ENCODE measurements around the gene USO1.
"Not testable (repeated sequence)": the region's sequence is repeated elsewhere in the genome, so short reads cannot be mapped to it uniquely, and the experiment has no call there.

USO1 gene

DNA sequence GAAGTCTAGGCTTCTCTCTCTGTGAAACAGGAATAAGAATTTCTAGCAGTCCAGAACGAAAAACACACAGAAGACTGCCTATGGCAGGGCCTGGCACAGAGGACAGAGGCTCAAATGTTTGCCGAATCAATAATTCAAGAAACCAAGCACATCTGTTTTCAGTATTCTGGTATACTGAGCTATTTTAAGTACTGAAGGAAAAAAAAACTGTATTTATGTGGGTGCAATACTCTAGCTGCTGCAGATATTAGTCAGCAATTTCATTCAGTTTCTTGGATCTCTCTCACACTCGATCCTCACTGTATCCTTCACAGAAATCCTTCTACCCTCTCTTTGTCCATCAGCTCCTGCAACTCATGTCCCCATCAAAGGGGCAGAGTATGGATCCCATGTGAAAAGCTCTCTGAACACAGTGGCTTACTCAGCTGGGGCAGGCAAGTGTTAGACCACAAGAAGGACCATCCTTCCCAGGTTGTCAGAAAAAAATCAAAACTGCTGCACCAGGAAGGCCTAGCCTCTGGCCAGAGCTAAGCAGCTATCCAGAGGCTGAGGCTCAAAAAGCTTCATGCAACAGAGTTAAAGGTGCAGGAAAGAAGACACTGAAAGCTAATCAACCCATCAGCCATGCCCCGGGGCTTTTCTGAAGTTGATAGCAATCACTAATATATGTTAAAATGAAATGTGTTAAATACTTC lies 9.1 kb upstream of the USO1 start:
- no peak for DNase-seq

DNA sequence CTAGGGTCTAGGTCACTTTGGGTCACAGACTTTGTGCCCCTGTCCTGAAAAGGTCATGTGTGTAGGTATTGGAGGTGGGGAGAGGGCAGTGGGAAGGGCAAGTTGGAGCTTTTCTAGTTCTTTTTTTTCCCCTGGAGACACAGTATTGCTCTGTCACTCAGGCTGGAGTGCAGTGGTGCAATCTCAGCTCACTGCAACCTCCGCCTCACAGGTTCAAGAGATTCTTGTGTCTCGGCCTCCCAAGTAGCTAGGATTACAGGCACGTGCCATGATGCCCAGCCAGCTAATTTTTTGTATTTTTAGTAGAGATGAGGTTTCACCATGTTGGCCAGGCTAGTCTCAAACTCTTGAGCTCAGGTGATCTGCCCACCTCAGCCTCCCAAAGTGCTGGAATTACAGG lies 8.3 kb upstream of the USO1 start:
- not testable (repeated sequence) for DNase-seq

DNA sequence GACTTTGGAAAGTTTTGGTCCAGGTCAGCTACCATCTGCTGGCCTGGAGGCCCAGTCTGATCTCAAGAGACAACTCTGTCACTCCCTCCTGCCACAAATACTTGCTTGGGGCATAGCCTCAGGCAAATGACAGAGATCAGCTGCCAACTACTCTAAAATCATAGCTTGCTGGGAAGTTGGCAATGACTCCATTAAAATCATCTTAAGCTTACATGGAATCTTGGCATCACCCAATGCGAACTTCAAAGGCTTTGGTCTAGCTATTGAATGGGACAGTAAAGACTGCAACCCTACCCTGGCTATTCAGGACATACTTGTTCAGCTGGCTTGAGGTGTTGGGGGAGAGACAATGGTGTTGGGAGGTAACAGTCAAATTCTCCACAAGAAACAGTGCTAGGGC lies 7.0 kb upstream of the USO1 start:
- no peak for DNase-seq

DNA sequence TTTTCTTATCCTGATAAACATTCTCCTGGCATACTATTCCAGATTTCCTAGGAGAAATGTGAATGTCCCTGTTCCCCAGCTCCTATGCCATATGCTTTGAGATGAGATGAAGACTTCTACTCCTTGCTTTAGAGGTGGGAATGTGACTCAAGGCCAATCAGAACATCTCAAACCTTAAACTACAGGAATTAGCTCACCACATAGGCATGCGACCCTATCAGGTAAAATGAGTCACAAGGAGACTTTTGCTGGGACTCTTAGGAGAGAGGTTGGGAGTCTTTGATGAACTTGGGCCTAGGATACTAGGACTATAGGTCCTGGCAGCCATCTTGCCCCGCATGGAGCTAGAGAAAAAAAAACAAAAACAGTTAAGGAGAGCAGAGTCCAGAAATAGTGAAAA lies 5.8 kb upstream of the USO1 start:
- DNase-seq, result no peak

DNA sequence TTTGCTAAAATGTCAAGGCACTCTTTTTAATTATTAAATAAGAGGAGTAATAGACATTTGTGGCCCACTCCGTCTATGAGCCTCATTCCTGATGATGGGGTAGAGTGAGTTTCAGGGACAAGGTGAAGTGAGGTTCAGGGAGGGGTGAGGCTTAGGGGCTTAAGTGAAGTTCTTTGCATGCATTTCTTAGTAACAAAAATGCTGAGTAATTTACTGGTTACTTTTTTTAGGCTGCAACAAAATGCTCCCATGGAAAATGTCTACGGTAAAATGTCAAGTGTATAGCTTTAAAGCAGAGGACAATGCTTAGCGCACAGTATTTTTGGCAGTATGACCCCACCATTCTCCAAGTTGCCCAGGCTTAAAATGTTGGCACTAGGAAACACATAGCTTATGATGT lies 2.0 kb upstream of the USO1 start:
- DNase-seq, result no peak

DNA sequence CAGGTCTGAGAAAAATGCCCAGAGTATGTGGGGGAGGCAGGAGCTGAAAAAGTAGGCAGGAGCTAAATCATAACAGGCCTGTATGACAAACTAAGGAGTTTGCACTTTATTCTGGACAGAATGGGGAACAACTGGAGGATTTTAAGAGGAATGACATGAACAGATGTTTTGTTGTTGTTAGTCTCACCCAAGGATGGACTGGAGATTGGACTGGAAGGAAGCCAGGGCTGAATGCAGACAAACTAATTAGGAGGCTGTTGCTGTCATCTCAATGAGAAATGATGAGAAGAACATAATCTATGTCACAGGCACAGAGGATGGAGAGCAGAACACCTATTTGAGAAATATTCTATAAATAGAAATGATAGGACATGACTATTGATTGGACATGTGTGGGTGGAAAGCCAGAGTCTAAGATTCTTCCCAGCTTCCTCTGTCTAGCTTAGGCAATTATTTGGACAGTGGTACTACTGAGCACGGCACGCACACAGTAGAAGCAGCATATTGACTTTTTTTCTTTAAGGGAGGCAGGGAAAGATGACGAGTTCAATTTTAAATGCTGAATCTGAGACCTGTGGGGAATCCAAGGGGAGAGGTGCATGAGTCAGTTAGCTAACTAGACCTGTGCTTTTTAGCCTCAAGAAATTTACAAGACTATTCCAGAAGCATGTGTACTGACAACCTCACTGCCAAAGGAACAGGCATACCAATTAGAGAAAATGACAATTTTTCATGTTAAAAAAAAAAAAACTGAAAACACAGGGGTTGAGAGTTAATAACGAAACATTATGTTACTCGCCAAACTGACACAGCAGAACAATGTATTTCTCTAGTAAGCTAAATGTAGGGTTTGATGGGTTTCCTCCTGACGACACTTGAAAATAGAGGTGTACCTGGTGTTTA lies 963 bp upstream of the USO1 start:
- DNase-seq, result peak; percentile 24

DNA sequence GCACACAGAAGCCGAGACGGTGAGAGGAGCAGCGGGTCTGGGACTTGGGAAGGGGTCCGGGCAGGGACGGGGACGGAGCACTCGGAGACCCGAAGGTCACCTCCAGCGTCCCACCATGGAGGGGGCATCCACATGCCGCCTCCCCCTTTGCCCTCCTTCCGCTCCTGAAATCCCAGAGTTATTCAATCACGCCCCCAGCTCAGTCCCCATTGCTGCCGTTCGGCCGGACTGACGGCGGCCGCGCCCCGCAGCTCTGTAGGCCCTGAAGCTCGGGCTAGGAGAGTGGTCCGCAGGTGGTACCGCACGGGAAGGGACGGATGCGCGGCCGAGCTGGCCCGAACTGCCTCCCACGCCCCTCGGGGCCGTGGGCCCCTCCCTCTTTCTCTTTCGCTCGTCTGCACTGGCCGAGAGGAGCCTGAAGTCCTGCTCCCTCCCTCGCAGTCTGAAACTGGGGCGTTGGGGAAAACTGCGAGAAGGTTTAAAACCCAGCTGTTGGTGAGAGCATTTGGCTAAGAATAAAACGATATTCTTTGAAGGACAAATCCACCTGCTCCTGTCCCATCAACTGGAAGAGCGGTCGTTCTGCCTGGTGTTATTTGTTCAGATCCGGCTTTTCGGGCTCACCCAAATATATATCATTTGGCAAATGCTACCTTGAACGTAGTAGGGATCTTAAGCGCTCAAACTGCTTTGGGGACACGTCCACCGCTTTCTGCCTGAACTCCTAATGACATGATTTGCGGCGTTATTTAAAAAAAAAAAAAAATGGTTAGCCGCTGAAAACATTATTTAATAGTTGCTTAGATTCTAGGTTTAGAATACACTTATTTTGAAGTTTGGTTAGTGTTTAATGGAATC lies 719 bp downstream of the USO1 start:
- DNase-seq, result peak; percentile 57

DNA sequence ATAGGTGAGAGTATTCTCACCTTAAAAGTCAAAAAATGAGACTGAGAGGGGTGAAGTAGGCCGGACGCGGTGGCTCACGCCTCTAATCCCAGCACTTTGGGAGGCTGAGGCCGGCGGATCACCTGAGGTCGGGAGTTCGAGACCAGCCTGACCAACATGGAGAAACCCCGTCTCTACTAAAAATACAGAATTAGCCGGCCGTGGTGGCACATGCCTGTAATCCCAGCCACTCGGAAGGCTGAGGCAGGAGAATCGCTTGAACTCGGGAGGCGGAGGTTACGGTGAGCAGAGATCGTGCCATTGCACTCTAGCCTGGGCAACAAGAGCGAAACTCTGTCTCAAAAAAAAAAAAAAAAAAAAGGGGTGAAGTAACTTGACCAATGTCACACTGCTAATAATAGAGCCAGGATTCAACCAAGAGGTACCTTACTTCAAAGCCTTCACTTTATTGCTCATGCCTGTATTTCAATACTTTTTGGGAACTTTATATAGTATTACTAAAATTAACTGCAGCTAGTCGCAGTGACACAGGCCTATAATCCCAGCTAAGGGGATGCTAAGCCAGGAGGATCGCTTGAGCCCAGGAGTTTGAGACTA lies 1.7 kb downstream of the USO1 start:
- not testable (repeated sequence) for DNase-seq

DNA sequence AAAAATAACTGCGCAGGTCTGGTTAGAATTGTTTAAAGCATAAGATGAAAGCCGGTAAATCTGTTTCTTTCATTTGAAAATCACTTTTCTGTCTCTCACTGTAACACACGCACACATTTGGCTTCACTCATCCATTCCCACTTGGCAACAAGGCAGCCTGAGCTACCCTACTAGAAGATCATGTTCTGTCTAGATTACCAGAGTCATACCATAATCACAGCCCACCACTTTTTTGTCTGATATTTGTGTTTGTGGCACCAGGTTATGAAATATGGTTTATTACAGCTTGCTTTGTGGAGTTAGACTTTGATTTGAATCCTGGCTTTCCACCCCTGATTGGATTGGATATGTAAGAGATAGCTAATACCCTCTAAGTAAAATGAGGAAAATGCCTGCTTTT lies 2.2 kb downstream of the USO1 start:
- no peak for DNase-seq

DNA sequence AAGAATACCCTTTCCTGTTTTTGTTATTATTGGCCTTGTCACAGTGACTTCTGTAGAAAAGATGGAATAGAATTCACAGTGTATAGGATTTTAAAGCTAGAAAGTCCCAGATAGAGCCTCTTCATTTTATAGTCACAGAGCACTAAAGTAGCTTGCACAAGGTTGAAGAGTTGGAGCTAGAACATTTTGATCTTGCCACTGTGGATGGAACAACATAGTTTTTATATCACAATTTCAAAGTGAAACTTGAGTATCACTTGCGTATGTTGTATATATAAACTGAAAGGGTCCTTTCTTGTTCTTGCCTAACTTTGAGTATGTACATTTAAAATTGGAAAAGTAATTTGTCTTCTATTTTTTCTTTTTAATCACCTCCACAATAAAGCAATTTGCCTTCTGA lies 2.7 kb downstream of the USO1 start:
- DNase-seq, result no peak

DNA sequence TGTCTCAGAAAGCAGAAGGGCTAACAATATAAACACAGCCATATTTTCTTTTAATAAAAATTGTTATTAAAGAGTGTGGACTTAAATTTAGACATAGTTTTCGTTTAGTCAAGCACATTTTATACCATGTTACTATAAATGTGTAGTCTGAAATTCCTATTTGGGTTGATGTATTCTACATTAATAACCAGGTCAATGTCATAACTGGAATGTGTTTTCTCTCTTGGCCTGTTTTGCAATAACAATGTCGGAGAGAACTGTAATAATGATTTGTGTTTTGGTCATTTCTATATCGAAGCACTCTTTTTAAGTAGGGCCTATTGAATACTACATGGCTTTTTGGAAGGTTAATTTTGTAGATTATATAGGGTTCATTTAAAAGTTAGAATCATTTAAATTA lies 5.5 kb downstream of the USO1 start:
- no peak for DNase-seq

DNA sequence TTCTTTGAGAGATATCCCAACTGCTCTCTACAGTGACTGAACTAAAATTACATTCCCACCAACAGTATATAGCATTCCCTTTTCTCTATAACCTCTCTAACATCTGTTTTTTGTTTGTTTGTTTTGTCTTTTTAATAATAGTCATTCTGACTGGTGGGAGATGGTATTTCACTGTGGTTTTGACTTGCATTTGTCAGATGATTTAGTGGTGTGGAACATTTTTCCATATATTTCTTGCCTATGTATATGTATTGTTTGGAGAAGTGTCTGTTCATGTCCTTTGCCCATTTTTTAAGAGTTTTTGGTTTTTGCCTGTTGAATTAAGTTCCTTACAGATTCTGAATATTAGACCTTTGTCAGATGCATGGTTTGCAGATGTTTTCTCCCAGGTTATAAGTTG lies 9.0 kb downstream of the USO1 start:
- no peak for DNase-seq

DNA sequence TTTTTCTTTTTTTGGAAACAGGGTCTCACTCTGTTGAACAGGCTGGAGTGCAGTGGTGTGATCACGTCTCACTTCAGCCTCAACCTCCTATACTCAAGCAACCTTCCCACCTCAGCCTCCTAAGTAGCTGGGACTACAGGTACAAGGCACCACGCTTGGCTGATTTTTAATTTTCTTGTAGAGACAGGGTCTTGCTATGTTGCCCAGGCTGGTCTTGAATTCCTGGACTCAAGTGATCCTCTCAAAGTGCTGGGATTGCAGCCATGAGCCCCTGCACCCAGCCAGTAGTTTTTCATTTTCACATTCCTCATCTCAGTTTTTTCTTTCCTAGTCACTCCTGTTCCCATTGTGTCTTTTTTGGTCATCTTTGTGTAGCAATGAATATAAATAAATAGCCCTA lies 11.1 kb downstream of the USO1 start:
- DNase-seq, result no peak

DNA sequence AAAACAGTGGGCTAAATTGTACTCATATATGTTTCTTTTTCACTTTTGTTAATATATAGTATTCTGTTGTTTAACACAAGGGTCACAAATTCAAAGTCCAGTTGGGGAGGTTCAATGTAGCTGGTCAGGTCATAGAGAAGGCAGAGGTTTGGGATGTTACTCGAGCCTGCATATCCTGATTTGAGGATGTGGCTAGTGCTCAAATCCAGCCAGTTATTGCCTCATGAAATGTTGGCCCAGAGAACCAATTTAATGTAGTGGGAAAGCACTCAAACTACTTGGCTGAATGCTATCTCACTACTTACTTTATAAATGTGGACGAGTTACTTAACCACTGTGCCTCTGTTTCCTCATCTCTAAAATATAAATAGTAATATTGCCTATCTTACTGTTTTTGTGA lies 12.5 kb downstream of the USO1 start:
- DNase-seq, result no peak

DNA sequence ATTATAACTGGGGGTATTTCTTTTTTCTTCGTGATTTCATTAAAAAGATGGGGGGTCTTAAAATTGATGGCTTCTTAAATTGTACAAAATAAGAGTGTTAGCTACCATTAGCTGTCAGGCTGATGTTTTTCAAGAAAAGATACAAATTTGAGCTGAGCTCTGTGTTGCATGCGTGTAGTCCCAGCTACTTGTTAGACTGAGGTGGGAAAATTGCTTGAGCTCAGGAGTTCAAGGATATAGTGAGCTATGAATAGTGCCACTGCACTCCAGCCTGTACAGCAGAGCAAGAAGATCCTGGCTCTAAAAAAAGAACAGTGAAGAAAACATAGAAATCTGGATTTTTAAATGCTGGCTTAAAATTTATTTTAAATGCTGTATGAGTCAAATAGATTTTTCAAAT lies 13.0 kb downstream of the USO1 start:
- DNase-seq, result no peak

DNA sequence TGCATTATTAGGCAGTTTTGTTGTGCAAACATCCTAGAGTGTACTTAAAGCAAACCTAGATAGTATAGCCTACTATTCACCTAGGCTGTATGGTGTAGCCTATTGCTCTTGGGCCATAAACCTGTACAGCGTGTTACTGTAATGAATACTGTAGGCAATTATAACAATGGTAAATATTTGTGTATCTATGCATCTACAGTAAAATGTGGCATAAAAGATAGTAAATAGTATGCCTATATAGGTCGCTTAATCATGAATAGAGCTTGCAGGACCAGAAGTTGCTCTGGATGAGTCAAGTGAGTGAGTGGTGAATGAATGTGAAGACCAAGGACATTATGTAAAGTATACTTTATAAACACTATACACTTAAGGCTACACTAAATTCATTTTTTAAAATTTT lies 16.6 kb downstream of the USO1 start:
- DNase-seq, result no peak

DNA sequence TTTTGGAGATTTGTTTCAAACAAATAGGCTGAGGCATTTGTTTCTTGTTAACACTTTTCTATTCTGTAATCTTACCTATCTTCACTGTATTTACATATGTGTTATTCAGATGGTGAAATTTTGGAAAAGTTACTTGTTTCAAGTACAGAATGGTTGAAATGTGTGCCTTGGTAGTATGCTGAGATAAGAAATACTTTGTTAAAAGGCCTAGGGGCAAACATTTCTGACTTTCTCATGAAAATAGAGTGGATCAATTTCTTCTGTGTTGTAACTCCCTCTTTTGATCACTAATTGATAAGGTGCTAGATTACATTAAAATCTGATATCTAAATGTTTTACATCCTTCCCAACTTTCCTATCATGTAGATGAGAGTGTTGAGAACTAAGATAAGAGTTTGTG lies 18.1 kb downstream of the USO1 start:
- no peak for DNase-seq

DNA sequence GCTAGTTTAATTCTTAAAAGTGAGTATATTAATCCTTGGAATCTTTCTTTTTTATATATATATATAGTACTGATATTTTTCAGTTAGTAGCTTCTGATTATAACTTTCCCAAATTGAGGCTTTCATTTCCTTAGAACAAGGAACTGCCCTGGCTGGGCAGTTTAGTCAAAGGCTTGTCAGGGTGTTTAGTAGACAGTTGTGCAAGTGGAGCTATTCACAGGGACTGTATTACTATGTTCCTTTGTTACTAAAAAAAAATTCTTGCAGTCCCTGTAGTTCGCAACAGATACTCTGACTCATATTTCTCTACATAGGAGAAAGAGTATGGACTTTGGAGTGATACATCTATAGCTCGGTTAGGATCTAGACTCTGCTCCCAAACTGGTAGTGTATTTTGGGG lies 20.8 kb downstream of the USO1 start:
- no peak for DNase-seq

DNA sequence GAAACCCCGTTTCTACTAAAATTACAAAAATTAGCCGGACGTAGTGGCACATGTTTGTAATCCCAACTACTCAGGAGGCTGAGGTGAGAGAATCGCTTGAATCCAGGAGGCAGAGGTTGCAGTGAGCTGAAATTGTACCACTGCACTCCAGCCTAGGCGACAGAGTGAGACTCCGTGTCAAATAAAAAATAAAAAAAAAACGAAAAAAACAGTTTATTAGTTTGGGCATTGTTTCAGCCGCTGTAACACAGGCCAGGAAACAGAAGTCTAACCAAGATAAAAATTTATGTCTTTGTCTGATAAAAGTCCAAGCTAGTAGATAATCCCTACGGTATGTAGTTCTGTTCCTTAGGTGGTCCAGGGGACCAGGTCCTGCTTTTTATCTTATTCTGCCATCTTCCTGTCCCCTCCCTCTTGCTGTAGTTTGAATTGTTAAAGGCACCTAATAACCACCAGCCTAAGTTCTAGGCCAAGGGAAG lies 21.4 kb downstream of the USO1 start:
- no peak for DNase-seq

DNA sequence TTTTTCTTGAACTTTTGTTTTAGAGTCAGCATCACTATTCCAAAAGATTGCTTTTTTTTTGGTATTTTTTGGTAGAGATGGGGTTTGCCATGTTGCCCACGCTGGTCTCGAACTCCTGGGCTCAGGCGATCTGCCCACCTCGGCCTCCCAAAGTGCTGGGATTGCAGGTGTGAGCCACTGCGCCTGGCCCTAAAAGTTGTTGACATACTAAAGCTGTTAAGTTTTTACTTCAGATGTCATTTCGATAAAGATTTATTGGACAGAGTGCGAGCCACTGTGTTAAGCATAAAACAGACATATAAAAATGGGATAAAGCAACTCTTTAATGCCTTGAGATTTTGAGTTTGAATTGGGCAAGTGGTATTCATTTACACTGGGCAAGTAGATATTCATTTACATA lies 28.3 kb downstream of the USO1 start:
- DNase-seq, result no peak

DNA sequence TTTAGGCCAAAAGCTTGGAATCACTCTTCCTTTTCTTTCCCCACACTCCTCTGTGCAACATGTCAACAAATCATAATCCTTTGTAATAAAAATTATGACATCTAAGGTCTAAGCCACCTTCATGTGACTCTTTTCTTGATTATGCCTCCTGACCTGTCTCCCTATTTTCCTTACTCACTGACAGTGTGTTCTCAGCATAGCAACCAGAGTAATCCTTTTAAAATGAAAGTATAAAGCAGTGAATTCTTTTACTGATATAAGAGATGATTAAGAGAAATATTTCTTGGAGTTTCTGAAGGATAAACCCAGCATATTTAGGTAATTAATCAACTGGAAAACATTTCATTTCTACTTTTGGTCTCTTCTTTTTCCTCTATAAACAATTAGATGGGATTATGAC lies 44.7 kb downstream of the USO1 start:
- no peak for DNase-seq

DNA sequence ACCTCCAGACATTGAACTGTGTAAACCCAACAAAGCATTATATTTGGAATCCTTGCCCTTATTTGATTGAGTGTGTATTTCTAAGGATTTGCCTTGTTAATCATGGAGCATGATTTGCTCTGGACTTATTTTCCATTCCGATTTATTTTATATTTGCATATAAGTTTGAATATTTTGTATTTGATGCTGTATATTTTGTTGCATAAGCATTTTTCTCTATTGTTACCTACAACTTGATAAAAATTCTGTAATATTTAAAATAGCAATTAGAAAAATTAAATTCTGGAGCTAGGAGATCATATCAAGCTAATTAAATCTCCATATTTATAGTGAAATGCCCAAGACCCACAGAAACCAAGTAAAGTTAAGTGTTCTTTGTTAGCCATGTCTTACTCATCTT lies 47.2 kb downstream of the USO1 start:
- no peak for DNase-seq

DNA sequence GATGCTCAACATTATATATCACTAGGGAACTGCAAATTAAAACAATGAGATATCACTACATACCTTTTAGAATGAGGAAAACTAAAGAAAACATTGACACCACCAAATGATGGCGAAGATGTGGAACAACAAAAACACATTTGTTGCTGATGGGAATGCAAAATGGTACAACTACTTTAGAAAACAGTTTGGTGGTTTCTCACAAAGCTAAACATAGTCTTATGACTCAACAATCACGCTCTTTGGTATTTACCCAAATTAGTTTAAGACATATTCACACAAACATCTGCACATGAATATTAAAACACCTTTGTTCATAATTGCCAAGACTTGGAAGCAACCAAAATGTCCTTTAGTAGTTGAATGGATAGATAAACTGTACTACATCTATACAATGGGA lies 53.2 kb downstream of the USO1 start:
- no peak for DNase-seq

All from DMS79 treated with DMSO at 0.1 percent for 48 hours (cell line).